Upper lobe of left lung (tissue), 6 donors: ENCODE measurements around the gene CEBPZOS. TPM values are rescaled to one million over a fixed set of nuclear protein-coding genes. Genes with fewer than 3 reads are reported as not detected.

Experiments
- ATAC-seq, 2 donors: fragments of 200-7000 bp; cut with Tn5 transposase; one replicate each; pipeline ENCODE4 v1.9.1; 2022; ENCODE audit warnings: mild to moderate bottlenecking in 2 of 2, moderate library complexity in 2 of 2; ENCODE audit not compliant: low FRiP score in 2 of 2
- DNase-seq, 2 donors: peaks; one replicate each; pipeline ENCODE4 v3.0.0-alpha.2; 2019 to 2020
- H3K27ac ChIP-seq, 4 donors: fragments of 200-600 bp; sonication (generic); one replicate each; pipeline ENCODE4 v1.5.1; 2016 to 2019
- H3K27me3 ChIP-seq, 4 donors: fragments of 200-600 bp; sonication (generic); one replicate each; pipeline ENCODE4 v1.5.1; 2017 to 2019
- H3K36me3 ChIP-seq, 4 donors: fragments of 200-600 bp; sonication (generic); one replicate each; pipeline ENCODE4 v1.5.1; 2016 to 2019
- H3K4me1 ChIP-seq, 4 donors: fragments of 200-600 bp; sonication (generic); one replicate each; pipeline ENCODE4 v1.5.1; 2018 to 2019
- H3K4me3 ChIP-seq, 4 donors: fragments of 200-600 bp; sonication (generic); one replicate each; pipeline ENCODE4 v1.5.1; 2017 to 2019; ENCODE audit warnings: mild to moderate bottlenecking in 2 of 4, moderate library complexity in 1 of 4
- H3K9me3 ChIP-seq, 4 donors: fragments of 200-600 bp; sonication (generic); one replicate each; pipeline ENCODE4 v1.5.1; 2018 to 2019
- EP300 ChIP-seq, 4 donors: sonication (generic); formaldehyde crosslinking; IDR thresholded peaks; one replicate each; pipeline ENCODE4 v1.5.1; 2017; ENCODE audit warnings: antibody characterized with exemption in 4 of 4, control low read depth in 2 of 4
- POLR2A ChIP-seq, 4 donors: fragments of 450-650 bp; IDR thresholded peaks; one replicate each; pipeline ENCODE4 v1.5.1; 2016 to 2017; ENCODE audit warnings: antibody characterized with exemption in 4 of 4, mild to moderate bottlenecking in 2 of 4
- POLR2AphosphoS5 ChIP-seq, 2 donors: sonication (generic); formaldehyde crosslinking; IDR thresholded peaks; one replicate each; pipeline ENCODE4 v1.5.1; 2017; ENCODE audit warnings: antibody characterized with exemption in 2 of 2
- WGBS, 2 donors: methylation state at CpG; one replicate each; pipeline ENCODE4 v1.1.5; 2017 to 2018; 5-methylcytosine and 5-hydroxymethylcytosine counted together
- total RNA-seq, 6 donors: library from RNA; depleted of rRNA in 4 of 6; stranded (reverse); fragments of >200 nt in 4 of 6; gene quantifications; one replicate each; pipeline versions ENCODE4 v1.1.0 to v1.2.1, GENCODE V29; 2016 to 2021
- TF ChIP-seq, protein P1 (sequence below), 6 experiments: fragments of 450-650 bp in 4 of 6; fragments of 200-600 bp in 2 of 6; sonication (generic) in 2 of 6; IDR thresholded peaks; one replicate each; pipeline ENCODE4 v1.5.1; 2016 to 2019; ENCODE audit warnings: antibody characterized with exemption in 6 of 6
- donor health status: DM: no; HTN: no; CAD: no; lungs with moderate emphysema.
- donor health status: DM: no; HTN: yes; CAD: no; lungs with severe emphysema.

CEBPZOS gene
- total RNA-seq, 6 donors from 2014 or later: 6.9 to 32.3 (median 26.9) TPM

DNA sequence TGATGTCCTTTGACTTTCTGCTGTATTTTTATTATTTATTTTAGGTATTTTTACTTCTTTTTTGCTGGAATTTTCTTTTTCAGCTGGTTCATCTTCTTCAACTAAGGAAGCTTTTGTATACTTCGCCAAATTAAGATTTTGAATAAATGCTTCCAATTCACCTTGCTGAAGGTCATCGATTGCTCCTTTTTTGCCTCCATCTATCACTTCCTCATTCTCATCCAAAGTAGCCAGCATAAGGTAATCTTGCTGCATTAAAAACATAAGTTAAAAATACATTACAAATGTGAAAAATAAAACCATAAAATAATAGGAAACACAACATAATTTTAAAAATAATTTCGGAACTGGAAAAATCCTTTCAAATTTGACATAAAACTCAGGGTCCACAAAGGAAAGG lies 32.5 kb downstream of the CEBPZOS start:
- peaks cover 0 to 21% (median 10%) of the 10 kb centered on the region in 4 donors for H3K36me3 ChIP-seq
- no peak for TF ChIP-seq POLR2A (IDR thresholded peaks at IDR 0.05)
- TF ChIP-seq POLR2AphosphoS5 (IDR thresholded peaks at IDR 0.05): no peak
- TF ChIP-seq, protein P1, sequence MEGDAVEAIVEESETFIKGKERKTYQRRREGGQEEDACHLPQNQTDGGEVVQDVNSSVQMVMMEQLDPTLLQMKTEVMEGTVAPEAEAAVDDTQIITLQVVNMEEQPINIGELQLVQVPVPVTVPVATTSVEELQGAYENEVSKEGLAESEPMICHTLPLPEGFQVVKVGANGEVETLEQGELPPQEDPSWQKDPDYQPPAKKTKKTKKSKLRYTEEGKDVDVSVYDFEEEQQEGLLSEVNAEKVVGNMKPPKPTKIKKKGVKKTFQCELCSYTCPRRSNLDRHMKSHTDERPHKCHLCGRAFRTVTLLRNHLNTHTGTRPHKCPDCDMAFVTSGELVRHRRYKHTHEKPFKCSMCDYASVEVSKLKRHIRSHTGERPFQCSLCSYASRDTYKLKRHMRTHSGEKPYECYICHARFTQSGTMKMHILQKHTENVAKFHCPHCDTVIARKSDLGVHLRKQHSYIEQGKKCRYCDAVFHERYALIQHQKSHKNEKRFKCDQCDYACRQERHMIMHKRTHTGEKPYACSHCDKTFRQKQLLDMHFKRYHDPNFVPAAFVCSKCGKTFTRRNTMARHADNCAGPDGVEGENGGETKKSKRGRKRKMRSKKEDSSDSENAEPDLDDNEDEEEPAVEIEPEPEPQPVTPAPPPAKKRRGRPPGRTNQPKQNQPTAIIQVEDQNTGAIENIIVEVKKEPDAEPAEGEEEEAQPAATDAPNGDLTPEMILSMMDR (IDR thresholded peaks at IDR 0.05): no peak
- no peak for TF ChIP-seq EP300 (IDR thresholded peaks at IDR 0.05)
- H3K27me3 ChIP-seq: no peaks in the 10 kb centered on the region
- H3K4me1 ChIP-seq: peaks cover 26 to 33% (median 31%) of the 10 kb centered on the region in 4 donors
- H3K27ac ChIP-seq: no peak overlapping the region
- DNase-seq (no peak), ATAC-seq (no peak)
- H3K9me3 ChIP-seq: no peaks in the 10 kb centered on the region
- no peak overlapping the region for H3K4me3 ChIP-seq
- WGBS, 2 donors: 93 to 99% methylated on average over 3 of the region's 3 CpGs

DNA sequence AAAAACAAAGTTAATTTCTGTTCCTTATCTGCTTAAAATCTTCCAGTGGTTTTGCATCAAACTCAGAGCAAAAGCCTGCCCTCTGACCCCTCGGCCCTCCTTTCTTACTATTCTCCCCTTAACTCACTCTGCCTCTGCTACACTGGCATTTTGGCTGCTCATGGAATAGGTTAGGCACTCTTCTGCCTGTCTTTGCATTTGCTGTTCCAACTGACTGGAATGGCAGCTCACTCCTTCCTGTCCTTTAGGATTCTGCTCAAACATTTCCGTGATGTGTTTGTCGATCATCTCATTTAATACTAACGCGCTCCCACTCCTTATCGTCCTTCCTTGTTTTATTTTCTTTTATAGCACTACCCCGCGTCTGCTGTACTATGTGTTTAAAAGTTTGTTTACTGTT lies 34.3 kb downstream of the CEBPZOS start:
- peak overlapping the region; percentile 91 to 98 (median 96) for H3K27ac ChIP-seq
- no peaks in the 10 kb centered on the region for H3K27me3 ChIP-seq
- peak overlapping the region; percentile 0 to 90 (median 70) for H3K4me3 ChIP-seq
- H3K36me3 ChIP-seq: peaks cover 0 to 28% (median 10%) of the 10 kb centered on the region in 4 donors
- TF ChIP-seq POLR2A (IDR thresholded peaks at IDR 0.05): no peak
- TF ChIP-seq POLR2AphosphoS5 (IDR thresholded peaks at IDR 0.05): no peak
- no peak for TF ChIP-seq EP300 (IDR thresholded peaks at IDR 0.05)
- TF ChIP-seq, protein P1 (IDR thresholded peaks at IDR 0.05): no peak
- ATAC-seq: no peak
- H3K4me1 ChIP-seq: peaks cover 25 to 29% (median 27%) of the 10 kb centered on the region in 4 donors
- H3K9me3 ChIP-seq: no peaks in the 10 kb centered on the region
- 2 to 3% methylated on average over 8 of the region's 8 CpGs for WGBS, 2 donors
- DNase-seq: no peak

DNA sequence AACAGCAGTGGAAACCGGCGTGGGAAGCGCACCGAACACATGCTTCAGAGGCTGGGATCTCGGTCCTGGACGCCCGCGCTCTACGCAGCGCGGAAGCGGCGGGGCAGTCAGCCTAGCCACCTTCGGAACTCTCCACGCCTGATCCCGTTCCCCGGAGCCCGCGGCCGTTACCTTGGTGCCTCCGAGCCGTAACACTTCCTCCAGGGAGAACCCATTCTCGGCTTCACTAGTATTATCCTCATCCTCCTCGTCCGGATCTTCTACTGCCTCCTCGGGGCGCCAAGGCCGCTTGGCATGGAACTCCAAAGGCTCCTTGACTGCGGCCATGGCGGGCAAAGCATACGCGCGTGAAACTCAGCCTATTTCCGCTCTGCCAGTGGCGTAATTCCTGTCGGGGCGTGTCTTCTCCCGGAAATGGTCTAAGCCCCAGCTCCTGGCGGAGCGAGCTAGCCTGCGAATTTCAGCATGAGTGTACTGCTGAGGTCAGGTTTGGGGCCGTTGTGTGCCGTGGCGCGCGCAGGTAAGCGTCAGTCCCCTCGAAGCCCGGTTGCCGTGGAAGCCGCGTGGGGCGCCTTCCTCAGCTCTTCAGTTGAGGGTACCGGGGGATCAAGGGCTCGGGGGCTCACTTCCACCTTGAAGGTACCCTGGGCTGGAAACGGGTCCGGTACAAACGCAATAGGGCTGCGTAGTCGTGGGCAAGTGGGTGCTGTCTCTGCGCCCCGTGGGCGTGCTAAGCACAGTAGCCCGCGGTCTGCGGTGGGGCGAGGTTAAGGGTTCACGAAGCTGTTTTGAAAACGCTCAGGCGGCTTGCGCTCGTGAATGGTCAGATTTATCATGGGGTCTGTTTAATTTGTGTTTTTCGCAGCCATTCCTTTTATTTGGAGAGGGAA lies 35.2 kb downstream of the CEBPZOS start, which contains the start of the genes CEBPZ and NDUFAF7:
TSS of gene CEBPZ (minus strand) at position 356 of the 890 bp plus-strand sequence. CDS start at position 327, 29 bp downstream.
TSS of gene NDUFAF7 (plus strand) at position 418 of the 890 bp plus-strand sequence. CDS start at position 466, 48 bp downstream.
- Histone ChIP-seq H3K27me3 (no peaks in the 10 kb centered on the region), H3K4me1 (peaks cover 25 to 29% (median 27%) of the 10 kb centered on the region in 4 donors)
- WGBS, 2 donors: 0 to 2% methylated on average over 29 to 59 of the region's 73 CpGs

DNA sequence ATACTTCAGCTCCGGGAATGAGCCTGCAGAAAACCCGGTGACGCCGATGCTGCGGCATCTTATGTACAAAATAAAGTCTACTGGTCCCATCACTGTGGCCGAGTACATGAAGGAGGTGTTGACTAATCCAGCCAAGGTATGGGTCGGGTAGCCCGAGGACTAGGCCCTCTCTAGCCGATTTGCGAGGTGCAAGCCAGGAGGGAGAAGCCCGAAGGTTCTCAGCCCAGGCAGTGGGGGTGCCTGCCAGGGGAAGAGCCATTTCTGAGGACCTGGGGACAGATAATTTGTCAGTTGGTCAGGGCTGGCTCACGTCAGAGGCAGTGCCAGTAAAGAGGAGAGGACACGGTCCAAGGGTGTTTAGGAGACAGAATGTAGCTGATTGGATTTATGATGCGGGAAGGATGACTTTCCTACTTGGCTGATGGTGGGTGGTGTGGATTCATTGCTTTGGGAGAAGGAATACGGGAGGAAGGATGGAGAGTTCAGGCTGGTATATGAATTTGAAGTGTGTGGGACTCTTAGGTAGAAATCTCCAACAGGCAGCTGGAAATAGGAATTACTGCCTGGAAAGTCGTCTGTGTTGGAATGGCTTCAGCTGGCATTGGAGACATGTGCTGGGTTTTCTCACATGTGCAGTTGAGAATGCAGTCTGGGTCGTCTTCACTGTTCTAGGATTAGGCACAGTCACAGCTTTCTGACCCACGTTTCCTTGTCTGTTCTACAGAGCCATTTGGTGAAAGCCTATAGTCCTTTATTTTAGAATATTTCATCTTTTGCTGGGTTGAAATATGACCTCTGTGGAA lies 36.0 kb downstream of the CEBPZOS start:
- no peak for TF ChIP-seq POLR2AphosphoS5 (IDR thresholded peaks at IDR 0.05)
- TF ChIP-seq POLR2A (IDR thresholded peaks at IDR 0.05): no peak
- Histone ChIP-seq H3K27ac (peak overlapping the region; percentile 91 to 98 (median 96)), H3K4me1 (peaks cover 25 to 29% (median 27%) of the 10 kb centered on the region in 4 donors), H3K27me3 (no peaks in the 10 kb centered on the region), H3K9me3 (no peaks in the 10 kb centered on the region), H3K36me3 (peaks cover 0 to 34% (median 8%) of the 10 kb centered on the region in 4 donors), H3K4me3 (peak overlapping the region; percentile 69 to 96 (median 81))
- peak in 1 of 2 donors; percentile 27 for DNase-seq
- peak; percentile 19 to 46 for ATAC-seq
- 20 to 22% methylated on average over 16 to 18 of the region's 18 CpGs for WGBS, 2 donors

More for the DNA sequence above, 35.2 kb downstream of the CEBPZOS start, which contains the start of the genes CEBPZ and NDUFAF7:
- no peaks in the 10 kb centered on the region for H3K9me3 ChIP-seq
- peaks cover 0 to 35% (median 10%) of the 10 kb centered on the region in 4 donors for H3K36me3 ChIP-seq
- peak; percentile 97 to 98 for ATAC-seq
- H3K27ac ChIP-seq: peak within 1 kb of the TSS; percentile 91 to 98 (median 96)
- peak; percentile 44 to 89 (median 82) for TF ChIP-seq POLR2A (IDR thresholded peaks at IDR 0.05)
- TF ChIP-seq POLR2AphosphoS5 (IDR thresholded peaks at IDR 0.05): peak; percentile 90 to 94
- TF ChIP-seq, protein P1 (IDR thresholded peaks at IDR 0.05): peak in 2 of 6 experiments; percentile 11 to 27
- TF ChIP-seq EP300 (IDR thresholded peaks at IDR 0.05): no peak
- DNase-seq: peak; percentile 91 to 93
- peak within 1 kb of the TSS; percentile 69 to 96 (median 81) for H3K4me3 ChIP-seq
